NB4 (cell line): ENCODE results near the gene BSX.

ENCODE experiments used
- DNase-seq: peaks from one replicate; pipeline ENCODE4 v3.0.0; 2010; ENCODE audit warnings: low read depth
- H3K4me3 ChIP-seq: one replicate; pipeline ENCODE4 v1.5.1; 2011; ENCODE audit warnings: mild to moderate bottlenecking, low read depth, low read length, moderate library complexity
- MYC ChIP-seq: IDR thresholded peaks from 2 replicates; pipeline ENCODE4 v1.6.1; 2011; ENCODE audit warnings: low read depth, low read length
- POLR2A ChIP-seq: IDR thresholded peaks from 2 replicates; pipeline ENCODE4 v1.6.1; 2011; ENCODE audit warnings: mild to moderate bottlenecking; ENCODE audit not compliant: insufficient read length; ENCODE audit errors: extremely low read depth
- TF ChIP-seq, protein P1 (sequence below): IDR thresholded peaks from one replicate; pipeline ENCODE4 v1.5.1; 2012; ENCODE audit warnings: low read depth, low read length
- TF ChIP-seq, protein P2 (sequence below): IDR thresholded peaks from 2 replicates; pipeline ENCODE4 v1.6.1; 2011; ENCODE audit warnings: low read depth, low read length

Gene BSX

GRCh38 chr11:122976061-122976733 lies 5.4 kb downstream of the BSX start:
- no peak for TF ChIP-seq MYC
- TF ChIP-seq, protein P1, sequence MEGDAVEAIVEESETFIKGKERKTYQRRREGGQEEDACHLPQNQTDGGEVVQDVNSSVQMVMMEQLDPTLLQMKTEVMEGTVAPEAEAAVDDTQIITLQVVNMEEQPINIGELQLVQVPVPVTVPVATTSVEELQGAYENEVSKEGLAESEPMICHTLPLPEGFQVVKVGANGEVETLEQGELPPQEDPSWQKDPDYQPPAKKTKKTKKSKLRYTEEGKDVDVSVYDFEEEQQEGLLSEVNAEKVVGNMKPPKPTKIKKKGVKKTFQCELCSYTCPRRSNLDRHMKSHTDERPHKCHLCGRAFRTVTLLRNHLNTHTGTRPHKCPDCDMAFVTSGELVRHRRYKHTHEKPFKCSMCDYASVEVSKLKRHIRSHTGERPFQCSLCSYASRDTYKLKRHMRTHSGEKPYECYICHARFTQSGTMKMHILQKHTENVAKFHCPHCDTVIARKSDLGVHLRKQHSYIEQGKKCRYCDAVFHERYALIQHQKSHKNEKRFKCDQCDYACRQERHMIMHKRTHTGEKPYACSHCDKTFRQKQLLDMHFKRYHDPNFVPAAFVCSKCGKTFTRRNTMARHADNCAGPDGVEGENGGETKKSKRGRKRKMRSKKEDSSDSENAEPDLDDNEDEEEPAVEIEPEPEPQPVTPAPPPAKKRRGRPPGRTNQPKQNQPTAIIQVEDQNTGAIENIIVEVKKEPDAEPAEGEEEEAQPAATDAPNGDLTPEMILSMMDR: no peak
- TF ChIP-seq, protein P2, sequence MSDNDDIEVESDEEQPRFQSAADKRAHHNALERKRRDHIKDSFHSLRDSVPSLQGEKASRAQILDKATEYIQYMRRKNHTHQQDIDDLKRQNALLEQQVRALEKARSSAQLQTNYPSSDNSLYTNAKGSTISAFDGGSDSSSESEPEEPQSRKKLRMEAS: no peak
- no peak overlapping the region for H3K4me3 ChIP-seq
- DNase-seq: no peak

DNA sequence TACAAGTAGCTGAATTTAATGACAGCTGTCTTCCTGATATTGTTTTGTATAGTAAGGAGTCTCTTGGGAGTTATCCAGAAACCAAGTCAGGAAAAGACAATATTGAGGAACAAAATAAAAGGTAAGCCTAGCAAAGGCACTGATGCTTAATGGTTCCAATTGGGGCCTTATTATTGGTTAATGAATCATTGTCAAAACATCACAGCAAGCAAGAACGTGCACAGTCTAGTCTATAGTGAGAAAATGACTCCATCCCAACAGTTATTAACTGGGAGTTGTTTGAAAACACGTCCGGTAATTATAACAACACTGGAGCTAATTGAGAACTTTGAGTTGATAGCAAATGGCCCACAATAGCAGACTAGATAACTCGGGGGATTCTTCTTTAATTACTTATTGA lies 17.7 kb downstream of the BSX start:
- no peak for TF ChIP-seq POLR2A
- no peak overlapping the region for H3K4me3 ChIP-seq
- no peak for DNase-seq

DNA sequence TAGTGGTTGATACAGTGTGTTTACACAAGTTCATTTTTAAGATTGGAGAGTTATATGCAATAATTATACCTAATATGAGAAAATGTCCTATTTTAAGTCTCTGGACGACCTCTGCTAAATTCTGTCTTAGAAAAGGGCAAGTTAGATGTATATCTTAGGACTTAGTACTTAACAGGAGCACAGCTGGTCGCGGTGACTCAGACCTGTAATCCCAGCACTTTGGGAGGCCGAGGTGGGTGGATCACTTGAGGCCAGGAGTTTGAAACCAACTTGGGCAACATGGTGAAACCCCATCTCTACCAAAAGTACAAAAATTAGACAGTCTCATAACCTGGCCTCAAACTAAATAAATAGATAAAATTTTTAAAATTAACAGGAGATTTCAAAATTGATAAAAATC lies 27.2 kb downstream of the BSX start:
- no peak for DNase-seq
- TF ChIP-seq, protein P2: no peak
- TF ChIP-seq POLR2A: no peak

GRCh38 chr11:122951211-122951610 lies 30.4 kb downstream of the BSX start:
- TF ChIP-seq MYC (no peak), POLR2A (no peak)
- TF ChIP-seq, protein P2: no peak
- TF ChIP-seq, protein P1: no peak
- no peak overlapping the region for H3K4me3 ChIP-seq
- DNase-seq: no peak

More for the DNA sequence above, 27.2 kb downstream of the BSX start:
- H3K4me3 ChIP-seq: no peak overlapping the region

- TF ChIP-seq, protein P2: no peak
- TF ChIP-seq POLR2A (no peak), MYC (no peak)
- TF ChIP-seq, protein P1: no peak
- DNase-seq: no peak
- no peak overlapping the region for H3K4me3 ChIP-seq
Measured at GRCh38 chr11:122938557-122938956, 43.1 kb downstream of the BSX start.

DNA sequence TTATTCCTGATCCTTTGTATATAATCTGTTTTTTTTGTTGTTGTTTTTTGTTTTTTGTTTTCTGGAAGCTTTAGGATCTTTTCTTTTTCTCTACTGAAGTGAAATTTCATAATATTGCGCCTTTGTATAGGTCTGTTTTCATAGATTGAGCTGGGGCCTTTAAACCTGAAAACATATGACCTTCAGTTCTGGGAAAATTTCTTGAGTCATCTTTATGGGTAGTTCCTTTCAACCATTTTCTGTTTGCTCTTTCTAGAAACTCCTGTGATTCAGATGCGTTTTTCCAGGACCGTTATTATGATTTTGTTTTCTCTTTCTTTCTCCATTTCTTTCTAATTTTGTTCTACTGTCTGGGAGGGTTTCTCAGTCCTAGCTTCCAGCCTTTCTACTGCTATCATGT lies 43.7 kb downstream of the BSX start:
- TF ChIP-seq POLR2A (no peak), MYC (no peak)
- TF ChIP-seq, protein P1: no peak
- TF ChIP-seq, protein P2: no peak
- H3K4me3 ChIP-seq: no peak overlapping the region
- no peak for DNase-seq

DNA sequence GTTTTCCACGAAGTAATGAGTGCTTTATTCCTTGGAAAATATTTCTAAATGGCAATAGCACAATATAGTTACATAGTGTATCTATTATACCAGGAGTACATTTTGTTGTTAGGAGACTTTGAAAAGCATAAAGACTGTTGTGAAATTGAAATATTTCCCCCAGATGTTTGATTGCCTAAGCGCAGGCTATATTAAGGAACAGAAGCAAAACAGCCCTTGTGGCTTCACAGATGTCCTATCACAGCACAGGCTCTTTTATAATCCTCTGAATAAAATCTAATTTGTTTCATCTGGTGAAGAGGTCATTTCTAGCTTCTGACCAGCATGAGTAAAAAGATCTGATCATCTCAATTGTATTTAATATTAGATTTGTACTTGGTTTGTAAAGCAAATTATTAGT lies 48.2 kb downstream of the BSX start:
- TF ChIP-seq POLR2A (no peak), MYC (no peak)
- TF ChIP-seq, protein P2: no peak
- TF ChIP-seq, protein P1: no peak
- DNase-seq: peak; percentile 23
- H3K4me3 ChIP-seq: no peak overlapping the region
